HG03159 (cell line): Measurements from ENCODE around the gene PEPD.

Experiments used
- ATAC-seq: cut with Tn5 transposase; IDR thresholded peaks from one replicate; pipeline ENCODE4 v1.9.1; 2021; ENCODE audit warnings: mild to moderate bottlenecking, moderate library complexity; ENCODE audit not compliant: unreplicated experiment

Gene PEPD

GRCh38 chr19:33460221-33460908 is 61.2 kb downstream of the PEPD start:
- ATAC-seq, result no peak

GRCh38 chr19:33459222-33460090 is 62.1 kb downstream of the PEPD start:
- ATAC-seq, result no peak

- ATAC-seq, result no peak
These were observed 62.8 kb downstream of the PEPD start for GRCh38 chr19:33458807-33459206.

- no peak for ATAC-seq
These were observed 63.4 kb downstream of the PEPD start for GRCh38 chr19:33458171-33458633.

DNA sequence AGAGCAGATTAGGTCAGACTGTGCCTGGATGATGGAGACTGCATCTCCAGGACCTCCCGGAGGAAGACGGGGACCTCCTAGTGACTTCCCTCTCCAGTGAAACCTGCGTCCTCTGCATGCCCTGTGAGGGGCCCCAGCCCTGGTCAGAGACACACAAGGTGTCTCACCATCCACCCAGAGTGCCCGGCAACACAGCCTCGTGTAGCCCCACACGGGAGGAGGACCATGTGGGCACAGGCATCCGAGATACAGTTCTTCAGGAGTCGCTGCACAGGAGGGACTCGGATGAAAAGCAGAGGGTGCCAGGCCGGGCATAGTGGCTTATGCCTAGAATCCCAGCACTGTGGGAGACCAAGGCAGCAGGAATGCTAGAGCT is 64.8 kb downstream of the PEPD start:
- no peak for ATAC-seq

GRCh38 chr19:33456076-33456844 is 65.3 kb downstream of the PEPD start:
- ATAC-seq, result no peak

DNA sequence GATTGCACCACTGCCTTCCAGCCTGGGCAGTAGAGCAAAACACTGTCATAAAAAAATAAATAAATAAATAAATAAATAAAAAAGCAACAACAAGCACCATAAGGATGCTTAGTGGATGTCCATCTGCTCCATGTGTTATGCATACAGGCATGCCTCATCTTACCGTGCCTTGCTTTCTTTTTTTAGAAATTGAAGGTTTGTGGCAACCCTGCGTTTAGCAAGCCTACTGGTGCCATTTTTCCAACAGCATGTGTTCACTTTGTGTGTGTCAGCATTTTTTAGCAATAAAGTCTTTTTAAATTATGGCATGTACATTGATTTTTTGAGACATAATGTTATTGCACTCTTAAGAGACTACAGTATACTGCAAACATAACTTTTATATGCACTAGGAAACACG is 68.3 kb downstream of the PEPD start:
- ATAC-seq, result no peak

DNA sequence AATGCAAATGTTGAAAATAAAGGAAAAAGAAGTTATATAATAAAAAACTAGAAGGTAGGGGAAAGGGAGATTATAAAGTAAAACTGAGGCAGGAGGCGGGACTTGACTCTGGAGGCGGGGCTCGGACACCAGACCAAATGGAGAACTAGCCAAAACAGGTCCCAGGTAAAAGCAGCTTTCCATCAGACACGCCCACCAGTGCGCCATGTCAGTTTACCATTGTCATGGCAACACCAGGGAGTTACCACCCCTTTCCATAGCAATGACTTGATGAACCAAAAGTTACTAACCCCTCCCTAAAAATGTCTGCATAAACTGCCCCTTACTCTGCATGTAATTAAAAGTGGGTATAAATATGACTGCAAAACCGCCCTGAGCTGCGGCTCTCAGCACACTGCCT is 70.9 kb downstream of the PEPD start:
- ATAC-seq, result no peak

GRCh38 chr19:33449799-33450198 is 71.8 kb downstream of the PEPD start:
- no peak for ATAC-seq

DNA sequence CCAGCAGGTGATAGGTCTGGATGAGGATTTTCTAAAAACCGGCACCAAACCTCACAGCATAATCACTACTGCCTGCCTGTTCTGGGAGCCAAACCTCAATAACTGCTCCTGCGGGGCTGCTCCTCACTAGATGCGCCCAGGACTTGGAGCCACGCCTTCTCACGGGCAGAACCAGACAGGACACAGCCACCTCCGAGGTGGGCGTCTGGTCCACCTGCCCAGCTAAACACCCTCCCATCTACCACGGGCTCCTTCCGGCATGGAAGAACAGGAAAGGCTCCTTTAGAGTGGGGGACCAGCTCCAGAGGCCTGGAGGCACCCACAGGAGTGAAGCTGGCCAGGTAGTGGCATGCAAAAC is 73.5 kb downstream of the PEPD start:
- ATAC-seq, result no peak

GRCh38 chr19:33447336-33448158 is 74.0 kb downstream of the PEPD start:
- ATAC-seq, result no peak

- no peak for ATAC-seq
These were observed 75.0 kb downstream of the PEPD start for GRCh38 chr19:33446330-33447293.

- no peak for ATAC-seq
These were observed 75.9 kb downstream of the PEPD start for GRCh38 chr19:33445442-33446329.

- ATAC-seq, result no peak
These were observed 76.8 kb downstream of the PEPD start for GRCh38 chr19:33444562-33445441.

DNA sequence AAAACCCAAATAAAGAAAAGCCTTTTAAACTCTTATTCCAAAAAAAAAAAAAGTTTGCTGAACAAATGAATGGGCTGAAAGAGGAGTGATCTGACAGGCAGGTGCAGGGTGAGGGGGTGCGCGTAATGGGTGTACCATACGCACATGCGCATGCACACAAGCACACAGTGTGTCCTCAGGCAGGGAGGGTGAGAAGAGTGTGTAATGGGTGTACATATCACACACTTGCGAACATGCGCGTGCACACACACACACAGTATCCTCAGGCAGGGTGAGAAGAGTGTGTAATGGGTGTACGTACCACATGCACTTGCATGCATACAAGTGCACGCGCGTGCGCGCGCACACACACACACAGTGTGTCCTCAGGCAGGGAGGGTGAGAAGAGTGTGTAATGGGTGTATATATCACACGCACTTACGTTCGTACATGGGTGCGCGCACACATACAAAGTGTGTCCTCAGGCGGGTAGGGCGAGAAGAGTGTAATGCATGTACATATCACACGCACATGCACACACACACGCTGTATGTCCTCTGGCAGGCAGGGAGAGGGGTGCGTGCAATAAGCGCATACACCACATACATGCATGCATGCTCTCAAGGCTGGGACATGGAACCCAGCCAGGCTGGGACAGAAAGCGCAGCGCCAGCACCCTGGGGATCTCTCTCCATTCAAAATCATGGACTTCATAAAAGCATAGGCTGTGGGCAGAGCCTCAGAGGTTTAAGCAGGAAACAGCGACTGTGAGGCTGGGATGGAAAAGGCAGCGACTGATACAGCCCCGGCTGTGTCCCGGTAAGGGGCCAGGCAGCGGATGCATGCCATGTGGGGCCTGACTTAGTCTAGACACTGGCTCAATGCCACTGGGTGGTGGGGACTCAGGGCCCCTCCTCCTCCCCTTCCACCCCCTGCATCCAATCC is 77.7 kb downstream of the PEPD start:
- no peak for ATAC-seq

DNA sequence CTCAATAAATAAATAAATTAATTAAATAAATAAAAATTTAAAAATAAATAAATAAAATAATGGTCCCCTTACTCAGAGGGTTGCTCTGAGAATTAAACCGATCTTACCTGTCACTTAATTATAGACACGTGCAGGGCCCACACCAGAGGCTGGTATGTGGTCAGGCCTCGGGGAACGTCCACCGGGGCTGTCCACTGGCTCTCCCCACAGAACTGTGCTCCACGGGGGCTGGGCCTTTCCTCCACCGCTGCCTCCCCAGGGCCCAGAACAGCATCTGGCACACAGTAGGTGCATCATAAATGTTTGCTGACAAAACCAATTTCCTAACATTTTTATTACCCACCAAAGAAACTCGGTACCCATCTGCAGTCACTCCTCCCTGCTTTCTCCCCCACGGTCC is 78.9 kb downstream of the PEPD start:
- no peak for ATAC-seq

GRCh38 chr19:33441828-33442227 is 79.8 kb downstream of the PEPD start:
- no peak for ATAC-seq
